OCI-M2 (cell line): ENCODE data around the gene PRIMPOL.
"Not testable (repeated sequence)": the region's sequence is repeated elsewhere in the genome, so short reads cannot be mapped to it uniquely, and the experiment has no call there.

ENCODE experiments used
- DNase-seq: peaks from one replicate; lab custom pipeline; 2025; ENCODE audit not compliant: unreplicated experiment; lab: John Stamatoyannopoulos, UW

Gene PRIMPOL

DNA sequence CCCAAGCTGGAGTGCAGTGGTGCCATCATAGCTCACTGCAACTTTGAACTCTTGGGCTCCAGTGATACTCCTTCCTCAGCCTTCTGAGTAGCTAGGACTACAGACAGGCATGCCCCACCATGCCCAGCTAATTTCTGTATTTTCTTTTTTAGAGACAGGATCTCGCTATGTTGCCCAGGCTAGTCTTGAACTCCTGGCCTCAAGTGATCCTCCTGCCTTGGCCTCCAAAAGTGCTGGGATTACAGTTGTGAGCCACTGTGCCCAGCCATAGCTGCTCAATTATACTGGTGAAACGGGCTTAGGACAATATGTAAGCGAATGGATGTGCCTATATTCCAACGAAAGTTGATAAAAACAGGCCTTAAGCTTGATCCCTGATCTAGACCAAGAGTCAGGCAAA lies 13.4 kb upstream of the PRIMPOL start:
- DNase-seq: no peak

- no peak for DNase-seq
These were observed 12.6 kb upstream of the PRIMPOL start for GRCh38 chr4:184636897-184637296.

DNA sequence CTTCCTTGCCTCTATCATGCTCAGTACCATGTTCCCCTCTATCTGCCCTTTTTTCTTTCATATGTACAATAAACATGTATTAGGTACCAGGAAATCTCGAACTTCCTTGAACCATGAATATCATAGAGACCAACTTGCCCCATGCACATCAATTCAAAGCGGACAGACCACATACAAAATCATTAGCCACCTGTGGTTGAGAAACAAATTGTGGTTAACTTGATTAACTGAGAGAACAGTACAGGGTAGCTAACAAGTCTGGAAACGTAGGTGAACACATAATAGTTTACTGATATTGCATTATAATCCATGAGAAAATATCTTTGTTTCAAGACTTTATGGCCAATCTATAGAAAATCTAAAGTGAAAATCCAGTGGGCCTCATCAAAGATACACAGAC lies 8.5 kb upstream of the PRIMPOL start:
- no peak for DNase-seq

DNA sequence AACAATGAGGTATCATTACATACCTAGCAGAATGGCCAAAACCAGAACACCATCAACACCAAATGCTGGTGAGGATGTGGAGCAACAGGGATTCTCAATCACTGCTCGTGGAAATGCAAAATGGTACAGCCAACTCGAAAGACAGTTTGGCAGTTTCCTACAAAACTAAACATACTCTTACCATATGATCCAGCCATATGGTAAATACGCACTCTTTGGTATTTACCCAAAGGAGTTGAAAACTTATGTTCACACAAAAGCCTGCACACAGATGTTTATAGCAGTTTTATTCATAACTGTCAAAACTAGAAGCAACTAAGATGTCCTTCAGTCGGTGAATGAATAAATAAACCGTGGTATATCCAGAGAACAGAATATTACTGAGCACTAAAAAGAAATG lies 8.1 kb upstream of the PRIMPOL start:
- DNase-seq: no peak

- no peak for DNase-seq
These were observed 5.8 kb upstream of the PRIMPOL start for GRCh38 chr4:184643731-184644130.

DNA sequence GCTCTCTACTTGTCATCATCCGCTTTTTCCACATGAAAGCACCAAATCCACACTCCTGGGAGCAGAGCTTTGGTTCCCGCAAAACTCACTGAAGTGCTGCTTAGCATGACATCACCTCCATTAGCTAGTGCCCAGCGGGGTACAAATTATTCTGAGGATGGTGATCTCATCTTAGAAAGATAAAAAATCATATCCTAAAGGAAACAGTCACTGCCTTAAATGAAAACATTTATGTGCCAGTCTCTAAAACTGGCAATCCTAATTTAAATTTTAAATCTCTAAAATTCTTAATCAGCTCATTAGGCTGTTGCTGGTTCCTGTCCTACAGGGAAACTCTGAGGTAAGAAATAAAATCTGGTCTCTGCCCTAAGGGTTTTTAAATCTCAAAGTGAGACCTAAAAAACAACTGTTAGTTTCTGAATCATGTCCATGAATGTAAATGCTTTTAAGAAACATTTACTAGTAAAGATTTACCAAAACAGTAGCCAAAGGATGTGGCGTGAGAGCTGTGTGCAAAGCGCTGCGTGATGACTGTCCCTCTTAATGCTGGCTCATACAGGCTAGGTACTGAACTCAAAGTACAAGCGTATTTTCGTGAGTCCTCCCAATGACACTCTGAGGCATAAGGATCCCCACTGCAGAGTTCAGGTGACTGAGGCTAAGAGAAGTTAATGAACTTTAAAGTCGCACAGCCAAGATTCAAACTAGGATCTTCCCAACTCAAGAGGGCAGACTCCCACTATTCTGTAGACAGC lies 4.8 kb upstream of the PRIMPOL start:
- DNase-seq: no peak

- DNase-seq: no peak
These were observed 3.5 kb upstream of the PRIMPOL start for GRCh38 chr4:184645904-184646610.

DNA sequence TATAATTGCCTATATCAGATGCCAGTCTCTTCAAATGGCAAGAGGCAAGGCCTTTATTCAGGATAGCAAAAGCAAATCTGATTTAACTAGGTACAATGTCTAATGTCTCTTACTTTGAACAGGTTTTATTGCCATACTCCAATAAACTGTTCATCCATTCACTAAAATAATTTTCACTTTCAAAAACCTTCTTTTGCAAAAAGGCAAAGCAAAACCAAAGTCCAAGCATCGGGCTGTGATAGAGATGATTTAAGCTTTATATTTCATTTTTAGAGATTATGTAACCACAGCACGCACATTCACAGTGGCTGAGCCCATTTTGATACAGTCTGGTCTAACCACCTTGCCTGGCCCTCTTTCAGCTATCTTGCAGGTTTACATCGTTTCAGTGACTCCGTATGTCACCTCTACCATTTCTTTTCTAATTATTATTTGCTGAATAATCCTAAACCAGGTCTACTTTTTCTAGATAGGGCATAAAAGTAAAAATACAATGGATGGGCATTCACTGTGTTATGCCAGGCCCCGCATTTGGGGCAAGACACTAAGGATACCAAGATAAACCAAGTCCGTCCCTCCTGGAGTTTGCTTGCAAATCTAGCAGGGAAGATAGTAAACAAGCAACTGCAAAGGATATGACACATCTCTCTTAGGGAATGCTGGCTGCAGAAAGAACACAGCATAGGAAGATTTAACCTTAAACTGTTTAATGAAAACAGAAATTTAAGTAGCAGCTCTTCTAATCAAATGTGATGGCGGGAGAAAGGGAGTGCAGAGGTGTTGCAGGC lies 2.1 kb upstream of the PRIMPOL start:
- no peak for DNase-seq

DNA sequence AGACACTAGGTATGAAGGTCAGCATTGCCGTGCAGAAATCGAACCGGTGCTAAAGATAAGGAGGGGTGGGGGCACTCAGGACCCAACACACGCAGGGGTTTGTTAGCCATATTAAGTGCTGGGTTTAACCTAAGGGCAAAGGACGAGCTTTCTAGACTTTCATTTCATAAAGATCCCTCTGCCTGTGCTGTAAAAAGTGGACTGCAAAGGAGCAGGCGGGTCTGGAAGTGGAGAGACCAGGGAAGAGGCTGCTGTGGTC lies 1.6 kb upstream of the PRIMPOL start:
- DNase-seq: no peak

DNA sequence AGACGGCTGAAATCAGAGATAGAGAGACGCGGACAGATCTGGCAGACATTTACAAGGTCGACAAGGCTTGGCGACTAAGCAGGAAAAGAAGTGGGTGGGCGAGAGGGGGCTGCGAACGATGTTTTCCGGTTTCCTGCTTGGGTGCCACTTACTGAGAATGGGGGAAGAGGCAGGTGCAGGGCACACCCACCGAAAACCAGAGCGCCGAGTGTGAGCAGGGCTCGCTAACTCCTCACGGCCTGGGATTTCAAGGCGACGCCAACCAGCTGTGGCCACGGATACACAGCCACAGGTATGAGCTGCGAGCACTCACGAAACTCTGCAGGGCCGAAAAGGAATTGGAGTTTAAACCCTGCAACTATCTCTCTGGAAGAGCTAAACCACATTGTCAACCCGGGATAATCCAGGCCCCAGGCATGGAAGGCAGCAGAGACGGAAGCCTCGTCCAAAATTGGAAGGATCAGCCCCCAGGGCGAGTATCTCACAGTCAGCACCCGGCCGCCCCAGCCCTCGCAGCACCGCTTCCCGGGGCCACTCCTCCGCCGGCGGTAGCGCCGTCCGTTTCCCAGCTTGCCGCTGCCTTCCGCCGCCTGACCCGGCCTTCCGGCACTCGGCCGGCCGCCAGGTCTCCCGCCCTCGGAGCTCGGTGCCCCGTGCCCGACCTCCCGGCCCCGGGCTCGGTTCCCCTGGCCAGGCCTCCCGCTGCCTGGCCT lies 1.1 kb upstream of the PRIMPOL start:
- no peak for DNase-seq

- no peak for DNase-seq
These were observed 675 bp downstream of the PRIMPOL start for GRCh38 chr4:184649971-184650855.

DNA sequence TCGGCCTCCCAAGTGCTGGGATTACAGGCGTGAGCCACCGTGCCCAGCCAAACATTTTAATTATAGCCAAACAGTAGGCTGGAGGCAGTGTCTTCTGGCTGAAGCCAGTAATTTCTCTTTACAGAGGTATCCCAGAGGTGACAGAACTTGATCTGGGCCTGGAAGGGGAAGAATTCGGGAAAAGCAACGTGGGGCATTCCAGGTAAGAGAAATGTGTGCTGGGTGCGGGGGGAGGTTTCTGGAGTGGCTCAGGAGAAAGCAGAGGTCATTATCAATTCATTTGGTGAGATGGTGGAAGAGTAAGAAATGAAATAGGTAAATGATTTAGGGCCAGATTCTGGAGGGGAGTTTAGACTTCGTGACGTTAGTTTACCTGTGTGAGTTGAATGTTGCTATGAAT lies 2.4 kb downstream of the PRIMPOL start:
- no peak for DNase-seq

GRCh38 chr4:184652681-184653080 lies 3.1 kb downstream of the PRIMPOL start:
- not testable (repeated sequence) for DNase-seq

- DNase-seq: no peak
These were observed 4.1 kb downstream of the PRIMPOL start for GRCh38 chr4:184653650-184654049.

DNA sequence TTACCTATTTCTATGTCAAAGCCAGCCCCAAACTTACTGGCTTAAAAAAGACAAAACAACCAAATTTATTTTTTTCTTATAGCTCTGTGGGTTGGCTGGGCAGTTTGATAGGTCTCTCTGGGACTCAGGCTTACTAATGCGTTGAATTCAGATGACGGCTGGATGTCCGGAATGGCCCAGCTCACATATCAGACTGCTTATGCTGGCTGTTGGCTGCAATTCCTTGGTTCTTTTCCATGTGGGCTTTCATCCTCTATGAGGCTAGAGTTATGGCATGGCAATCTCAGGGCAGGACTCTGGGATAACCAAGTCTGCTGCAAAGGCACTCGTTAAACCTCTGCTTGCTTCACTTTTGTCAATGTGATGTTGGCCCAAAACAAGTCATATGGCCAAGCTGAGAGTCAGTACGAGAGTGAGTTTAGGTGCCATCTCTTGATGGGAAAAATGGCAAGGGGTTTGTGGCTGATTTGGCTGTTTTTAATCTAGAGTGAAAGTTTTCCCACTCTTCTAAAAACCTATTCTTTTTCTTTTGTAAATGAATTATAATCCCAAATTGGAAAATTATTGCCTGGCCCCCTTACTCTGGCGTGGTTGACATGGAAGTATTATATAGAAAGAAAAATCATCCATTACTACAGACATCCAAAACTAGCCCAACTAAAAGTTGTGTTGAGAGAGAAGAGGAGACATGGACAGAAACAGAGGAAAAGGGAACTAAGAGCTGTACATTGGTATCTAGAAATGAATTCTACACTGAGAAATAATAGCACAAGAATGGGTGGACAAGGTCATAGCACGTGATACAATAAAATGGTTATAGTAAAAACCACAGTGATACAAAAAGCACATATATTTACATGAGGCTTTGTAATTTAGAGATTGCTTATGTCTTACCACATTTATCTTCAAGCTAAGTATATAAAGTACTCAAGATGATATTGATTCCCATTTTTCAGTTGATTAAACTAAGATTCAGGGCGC lies 6.6 kb downstream of the PRIMPOL start:
- DNase-seq: no peak

- no peak for DNase-seq
These were observed 7.6 kb downstream of the PRIMPOL start for GRCh38 chr4:184657144-184657543.

GRCh38 chr4:184657820-184658219 lies 8.3 kb downstream of the PRIMPOL start:
- not testable (repeated sequence) for DNase-seq

DNA sequence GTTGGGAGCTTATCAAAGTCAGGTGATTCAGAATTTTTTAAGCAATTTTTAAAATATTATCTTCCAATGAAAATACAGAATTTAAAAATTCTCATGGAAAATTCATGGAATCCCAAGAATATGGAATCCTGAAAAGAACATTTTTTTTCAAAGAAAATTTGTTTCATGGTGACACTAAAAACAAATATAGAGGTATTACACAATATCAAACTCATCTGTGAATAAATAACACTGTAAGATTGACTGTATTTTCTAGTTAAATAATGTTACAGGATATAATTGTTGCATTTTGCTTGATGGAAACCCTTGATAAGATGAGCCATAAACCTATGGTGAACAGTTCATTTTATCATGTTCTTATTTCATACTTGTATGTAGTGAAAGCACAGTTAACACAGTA lies 11.4 kb downstream of the PRIMPOL start:
- DNase-seq: no peak

DNA sequence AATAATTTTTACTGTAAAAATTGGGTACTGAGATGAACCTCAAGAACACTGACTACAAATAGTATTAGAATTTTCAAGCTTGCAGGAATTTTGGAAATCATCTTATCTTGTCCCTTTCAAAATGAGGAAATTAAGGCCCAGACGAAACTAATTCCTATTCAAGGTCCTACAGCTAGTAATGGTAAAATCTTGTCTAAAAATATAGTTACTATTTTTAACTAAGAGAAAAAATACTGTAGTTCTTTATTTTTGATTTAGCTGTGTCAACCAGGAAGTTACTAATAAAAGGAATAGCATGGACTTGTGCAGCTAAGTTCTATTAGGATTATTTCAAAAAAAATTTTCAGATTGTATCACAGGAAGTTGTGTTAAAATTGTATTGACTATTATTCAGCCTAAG lies 12.7 kb downstream of the PRIMPOL start:
- DNase-seq: no peak
